AG04450 (cell line): ENCODE measurements around the gene ZIC2. TPM values are rescaled to one million over a fixed set of nuclear protein-coding genes. Genes with fewer than 3 reads are reported as not detected.

ENCODE experiments used
- CTCF ChIA-PET: fragments of 300-600, 350-600 bp; formaldehyde crosslinking; extraction: SDS; loops from one replicate; lab custom pipeline; 2022; ENCODE audit warnings: antibody characterized with exemption, inconsistent platforms; lab: Charles Lee
- POLR2A ChIA-PET: fragments of 350-600 bp; formaldehyde crosslinking; extraction: SDS; loops from one replicate; lab custom pipeline; 2021; ENCODE audit warnings: antibody characterized with exemption, inconsistent platforms; lab: Yijun Ruan, JAX
- DNase-seq: peaks from one replicate; pipeline ENCODE4 v3.0.0-alpha.2; 2011; ENCODE audit warnings: low read depth, low spot score
- H3K27ac ChIP-seq: one replicate; pipeline ENCODE4 v1.5.1; 2012; ENCODE audit warnings: low read depth, low read length, control low read depth
- H3K27me3 ChIP-seq: one replicate; pipeline ENCODE4 v1.6.0; 2012; ENCODE audit warnings: low read length; ENCODE audit not compliant: control insufficient read depth, insufficient read depth
- H3K4me3 ChIP-seq: 2 replicates; pipeline ENCODE4 v1.5.1; 2011; ENCODE audit warnings: mild to moderate bottlenecking, low read depth, low read length, control low read depth
- H3K9me3 ChIP-seq: 2 replicates; pipeline ENCODE4 v1.5.1; 2012; ENCODE audit warnings: low read length; ENCODE audit not compliant: control insufficient read depth, insufficient read depth
- CTCF ChIP-seq: IDR thresholded peaks from 2 replicates; pipeline ENCODE4 v1.5.1; 2011; ENCODE audit warnings: low read depth, low read length, control low read depth, inconsistent platforms
- polyA plus RNA-seq: library from polyadenylated mRNA; depleted of rRNA; stranded (reverse); fragments of >200 nt; gene quantifications from 2 replicates; pipeline ENCODE4 v1.2.3, GENCODE V29; 2011

Gene ZIC2
- polyA plus RNA-seq, 1 experiment, result not detected

GRCh38 chr13:99986741-99987140 is 5.2 kb downstream of the ZIC2 start:
- POLR2A ChIA-PET, result interaction anchor here (0.7 kb wide), 1 partner anchor 556 kb away, joined by 13 read pairs; no protein-coding TSS in a partner anchor
- Histone ChIP-seq H3K27ac (no peak overlapping the region), H3K27me3 (peaks cover 91% of the 10 kb centered on the region), H3K4me3 (no peak overlapping the region), H3K9me3 (peaks cover 40% of the 10 kb centered on the region; the same call in 1 of the 2 replicates)
- no peak for TF ChIP-seq CTCF
- CTCF ChIA-PET, result interaction anchor here (0.5 to 0.6 kb wide), 2 partner anchors 337 to 801 kb away, joined by 3 to 4 read pairs; no protein-coding TSS in a partner anchor
- DNase-seq, result no peak

- TF ChIP-seq CTCF, result no peak
- CTCF ChIA-PET, result interaction anchor here (0.5 to 0.6 kb wide), 2 partner anchors 338 to 802 kb away, joined by 3 to 4 read pairs; no protein-coding TSS in a partner anchor
- no peak for DNase-seq
- H3K27ac ChIP-seq, result no peak overlapping the region
- peaks cover 41% of the 10 kb centered on the region; the same call in 1 of the 2 replicates for H3K9me3 ChIP-seq
- POLR2A ChIA-PET, result interaction anchor here (0.7 kb wide), 1 partner anchor 555 kb away, joined by 13 read pairs; no protein-coding TSS in a partner anchor
- H3K4me3 ChIP-seq, result no peak overlapping the region
- peaks cover 96% of the 10 kb centered on the region for H3K27me3 ChIP-seq
Observed at GRCh38 chr13:99987154-99988019, 5.8 kb downstream of the ZIC2 start.

GRCh38 chr13:99988529-99989275 is 7.1 kb downstream of the ZIC2 start:
- peaks cover 96% of the 10 kb centered on the region for H3K27me3 ChIP-seq
- DNase-seq, result no peak

GRCh38 chr13:99989276-99990125 is 7.9 kb downstream of the ZIC2 start:
- ChIA-PET POLR2A (no interaction called here), CTCF (no interaction called here)
- DNase-seq, result no peak
- Histone ChIP-seq H3K27ac (no peak overlapping the region), H3K4me3 (no peak overlapping the region), H3K27me3 (peaks cover 95% of the 10 kb centered on the region), H3K9me3 (peaks cover 36% of the 10 kb centered on the region; the same call in 1 of the 2 replicates)
- no peak for TF ChIP-seq CTCF

More at GRCh38 chr13:99988529-99989275, 7.1 kb downstream of the ZIC2 start:
- Histone ChIP-seq H3K9me3 (peaks cover 36% of the 10 kb centered on the region; the same call in 1 of the 2 replicates), H3K27ac (no peak overlapping the region), H3K4me3 (no peak overlapping the region)
- ChIA-PET CTCF (no interaction called here), POLR2A (no interaction called here)
- no peak for TF ChIP-seq CTCF
